Hepatocyte (in vitro differentiated cells): Measurements from ENCODE around the gene OR10H3. TPM values are rescaled to one million over a fixed set of nuclear protein-coding genes. Genes with fewer than 3 reads are reported as not detected.

ENCODE experiments used
- DNase-seq: peaks from one replicate; pipeline ENCODE4 v3.0.0-alpha.2; 2016; ENCODE audit warnings: low spot score
- H2AFZ ChIP-seq: fragments of 200-600 bp; sonication (generic); 2 replicates; pipeline ENCODE4 v1.6.0; 2016; ENCODE audit warnings: antibody characterized with exemption, mild to moderate bottlenecking
- H3K27ac ChIP-seq: fragments of 200-600 bp; sonication (generic); 2 replicates; pipeline ENCODE4 v1.5.1; 2016; ENCODE audit warnings: mild to moderate bottlenecking
- H3K27me3 ChIP-seq: fragments of 200-600 bp; sonication (generic); 2 replicates; pipeline ENCODE4 v1.6.1; 2016
- H3K36me3 ChIP-seq: fragments of 200-600 bp; sonication (generic); replicated peaks from 2 replicates; pipeline ENCODE4 v1.5.1; 2016; ENCODE audit warnings: low read depth; ENCODE audit not compliant: insufficient read depth
- H3K4me1 ChIP-seq: fragments of 200-600 bp; sonication (generic); 2 replicates; pipeline ENCODE4 v1.5.1; 2016; ENCODE audit warnings: mild to moderate bottlenecking, moderate library complexity; ENCODE audit not compliant: insufficient read depth
- H3K4me2 ChIP-seq: fragments of 200-600 bp; sonication (generic); 2 replicates; pipeline ENCODE4 v1.6.0; 2016
- H3K4me3 ChIP-seq: fragments of 200-600 bp; sonication (generic); 2 replicates; pipeline ENCODE4 v1.5.1; 2016; ENCODE audit warnings: mild to moderate bottlenecking
- H3K79me2 ChIP-seq: fragments of 200-600 bp; sonication (generic); 2 replicates; pipeline ENCODE4 v1.6.0; 2017; ENCODE audit warnings: mild to moderate bottlenecking
- H3K9me2 ChIP-seq: fragments of 200-600 bp; sonication (generic); replicated peaks from 2 replicates; pipeline ENCODE4 v1.6.0; 2017; ENCODE audit warnings: mild to moderate bottlenecking; ENCODE audit not compliant: insufficient read depth
- H3K9me3 ChIP-seq: fragments of 200-600 bp; sonication (generic); 2 replicates; pipeline ENCODE4 v1.5.1; 2016; ENCODE audit warnings: low read depth, mild to moderate bottlenecking
- H4K20me1 ChIP-seq: fragments of 200-600 bp; sonication (generic); 2 replicates; pipeline ENCODE4 v1.6.0; 2016; ENCODE audit warnings: mild to moderate bottlenecking; ENCODE audit not compliant: insufficient read depth, poor library complexity, severe bottlenecking
- EZH2 ChIP-seq: fragments of 200-600 bp; sonication (generic); IDR thresholded peaks from 2 replicates; pipeline ENCODE4 v1.6.1; 2016; ENCODE audit warnings: antibody characterized with exemption, mild to moderate bottlenecking, borderline replicate concordance
- EZH2phosphoT487 ChIP-seq: fragments of 200-600 bp; sonication (generic); IDR thresholded peaks from one replicate; pipeline ENCODE4 v1.6.1; 2018; ENCODE audit warnings: antibody characterized with exemption, mild to moderate bottlenecking, low read depth, moderate library complexity; ENCODE audit not compliant: unreplicated experiment, severe bottlenecking
- WGBS: methylation state at CpG from one replicate; pipeline ENCODE4 v1.1.6; 2016; ENCODE audit warnings: low lambda C conversion rate; ENCODE audit errors: missing lambda C conversion rate; 5-methylcytosine and 5-hydroxymethylcytosine counted together
- polyA plus RNA-seq: library from polyadenylated mRNA; unstranded; fragments of >200 nt; fragmentation: Nextera tagmentation; extraction: Ambion mirVana; gene quantifications from 2 replicates; pipeline ENCODE4 v1.2.1, GENCODE V29; 2016
- total RNA-seq: library from RNA; depleted of rRNA; stranded (reverse); fragments of >200 nt; gene quantifications from 2 replicates; pipeline ENCODE4 v1.2.3, GENCODE V29; 2014
- TF ChIP-seq, protein P1 (sequence below): fragments of 200-600 bp; sonication (generic); IDR thresholded peaks from 2 replicates; pipeline ENCODE4 v1.5.1; 2016; ENCODE audit warnings: antibody characterized with exemption, mild to moderate bottlenecking; ENCODE audit not compliant: poor library complexity

Gene OR10H3
- total and polyA plus RNA-seq, 2 experiments from 2014 or later = not detected

DNA sequence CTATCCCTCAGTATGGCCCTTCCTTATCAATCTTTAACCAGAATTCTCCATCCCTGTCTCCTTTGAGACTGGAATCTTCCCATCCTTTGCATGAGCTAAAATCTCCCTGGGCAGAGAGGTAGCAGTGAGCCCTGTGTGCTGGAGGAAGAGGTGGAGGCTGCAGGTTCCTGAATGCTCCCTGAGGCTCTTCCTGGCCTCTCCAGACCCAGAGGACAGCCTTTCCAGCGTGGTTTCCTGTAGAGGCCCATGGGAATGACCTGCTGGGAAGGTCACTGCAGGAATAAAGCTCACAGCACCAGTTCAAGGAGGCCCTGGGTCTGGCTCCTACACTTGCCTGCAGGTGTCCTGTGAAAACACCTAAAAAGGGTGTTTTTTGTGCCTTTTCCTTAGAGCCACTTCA lies 5.4 kb upstream of the OR10H3 start:
- no peak for DNase-seq
- no peaks in the 10 kb centered on the region for H3K27me3 ChIP-seq
- no peaks in the 10 kb centered on the region for H3K36me3 ChIP-seq
- no peak overlapping the region for H3K27ac ChIP-seq
- H3K4me1 ChIP-seq = no peaks in the 10 kb centered on the region
- no peaks in the 10 kb centered on the region for H3K79me2 ChIP-seq
- H3K4me3 ChIP-seq = no peak overlapping the region
- TF ChIP-seq EZH2 (no peak), EZH2phosphoT487 (no peak)
- TF ChIP-seq, protein P1, sequence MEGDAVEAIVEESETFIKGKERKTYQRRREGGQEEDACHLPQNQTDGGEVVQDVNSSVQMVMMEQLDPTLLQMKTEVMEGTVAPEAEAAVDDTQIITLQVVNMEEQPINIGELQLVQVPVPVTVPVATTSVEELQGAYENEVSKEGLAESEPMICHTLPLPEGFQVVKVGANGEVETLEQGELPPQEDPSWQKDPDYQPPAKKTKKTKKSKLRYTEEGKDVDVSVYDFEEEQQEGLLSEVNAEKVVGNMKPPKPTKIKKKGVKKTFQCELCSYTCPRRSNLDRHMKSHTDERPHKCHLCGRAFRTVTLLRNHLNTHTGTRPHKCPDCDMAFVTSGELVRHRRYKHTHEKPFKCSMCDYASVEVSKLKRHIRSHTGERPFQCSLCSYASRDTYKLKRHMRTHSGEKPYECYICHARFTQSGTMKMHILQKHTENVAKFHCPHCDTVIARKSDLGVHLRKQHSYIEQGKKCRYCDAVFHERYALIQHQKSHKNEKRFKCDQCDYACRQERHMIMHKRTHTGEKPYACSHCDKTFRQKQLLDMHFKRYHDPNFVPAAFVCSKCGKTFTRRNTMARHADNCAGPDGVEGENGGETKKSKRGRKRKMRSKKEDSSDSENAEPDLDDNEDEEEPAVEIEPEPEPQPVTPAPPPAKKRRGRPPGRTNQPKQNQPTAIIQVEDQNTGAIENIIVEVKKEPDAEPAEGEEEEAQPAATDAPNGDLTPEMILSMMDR = no peak
- no peaks in the 10 kb centered on the region for H3K9me3 ChIP-seq
- H3K9me2 ChIP-seq = no peaks in the 10 kb centered on the region
- H2AFZ ChIP-seq = no peak overlapping the region
- H3K4me2 ChIP-seq = no peak overlapping the region
- H4K20me1 ChIP-seq = no peaks in the 10 kb centered on the region
- WGBS = 0% methylated on average over 1 of the region's 1 CpG

DNA sequence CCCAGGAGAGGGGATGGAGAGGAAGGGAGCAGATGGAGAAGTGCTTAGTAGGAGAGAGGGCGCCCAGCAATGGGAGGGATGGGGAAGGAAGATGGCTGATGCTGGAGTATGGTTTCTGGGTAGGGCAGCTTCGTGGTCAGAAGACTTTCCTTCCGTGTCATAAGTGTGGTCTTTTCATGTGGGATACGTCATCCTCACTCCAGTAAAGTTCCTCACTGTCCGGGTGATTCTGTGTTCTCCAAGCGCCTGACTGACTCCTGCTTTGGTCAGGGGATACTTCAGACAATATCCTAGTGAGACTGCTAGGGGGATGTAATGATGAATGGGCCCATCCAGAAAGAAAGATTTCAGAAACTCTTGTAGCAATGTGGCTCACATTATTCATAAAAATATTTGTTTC lies 3.9 kb upstream of the OR10H3 start:
- no peaks in the 10 kb centered on the region for H3K4me1 ChIP-seq
- WGBS = 54% methylated on average over 6 of the region's 6 CpGs
- DNase-seq = no peak
- TF ChIP-seq EZH2 (no peak), EZH2phosphoT487 (no peak)
- TF ChIP-seq, protein P1 = no peak
- H3K79me2 ChIP-seq = no peaks in the 10 kb centered on the region
- H3K36me3 ChIP-seq = no peaks in the 10 kb centered on the region
- no peaks in the 10 kb centered on the region for H3K9me2 ChIP-seq
- H3K4me3 ChIP-seq = no peak overlapping the region
- H3K27me3 ChIP-seq = no peaks in the 10 kb centered on the region
- no peak overlapping the region for H2AFZ ChIP-seq
- no peaks in the 10 kb centered on the region for H3K9me3 ChIP-seq
- H3K27ac ChIP-seq = no peak overlapping the region
- H3K4me2 ChIP-seq = no peak overlapping the region
- no peaks in the 10 kb centered on the region for H4K20me1 ChIP-seq

DNA sequence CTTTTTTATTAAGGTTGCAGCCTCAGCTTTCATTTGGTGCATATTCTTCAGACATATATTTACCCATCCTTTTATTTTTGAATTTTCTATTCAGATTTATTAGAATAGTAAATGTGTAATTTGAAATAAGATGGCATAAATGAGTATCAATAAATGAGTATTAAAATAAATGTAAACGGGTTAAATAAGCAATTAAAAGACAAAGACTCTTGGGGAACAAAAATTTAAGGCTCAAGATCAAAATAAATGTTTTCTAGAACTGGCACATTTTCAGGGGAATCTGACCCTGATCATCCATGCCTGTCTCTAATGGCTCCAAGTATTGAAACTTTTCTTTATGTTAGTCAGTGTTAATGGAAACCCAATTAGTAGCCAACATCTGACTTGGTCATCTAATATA lies 3.0 kb downstream of the OR10H3 start:
- Histone ChIP-seq H3K4me2 (no peak overlapping the region), H2AFZ (no peak overlapping the region), H4K20me1 (no peaks in the 10 kb centered on the region), H3K4me3 (no peak overlapping the region), H3K4me1 (no peaks in the 10 kb centered on the region), H3K36me3 (no peaks in the 10 kb centered on the region), H3K27ac (no peak overlapping the region), H3K79me2 (no peaks in the 10 kb centered on the region), H3K9me2 (no peaks in the 10 kb centered on the region), H3K9me3 (no peaks in the 10 kb centered on the region), H3K27me3 (no peaks in the 10 kb centered on the region)
- 42% methylated on average over 1 of the region's 1 CpG for WGBS
- TF ChIP-seq, protein P1 = no peak
- no peak for TF ChIP-seq EZH2phosphoT487
- no peak for TF ChIP-seq EZH2
- DNase-seq = no peak

DNA sequence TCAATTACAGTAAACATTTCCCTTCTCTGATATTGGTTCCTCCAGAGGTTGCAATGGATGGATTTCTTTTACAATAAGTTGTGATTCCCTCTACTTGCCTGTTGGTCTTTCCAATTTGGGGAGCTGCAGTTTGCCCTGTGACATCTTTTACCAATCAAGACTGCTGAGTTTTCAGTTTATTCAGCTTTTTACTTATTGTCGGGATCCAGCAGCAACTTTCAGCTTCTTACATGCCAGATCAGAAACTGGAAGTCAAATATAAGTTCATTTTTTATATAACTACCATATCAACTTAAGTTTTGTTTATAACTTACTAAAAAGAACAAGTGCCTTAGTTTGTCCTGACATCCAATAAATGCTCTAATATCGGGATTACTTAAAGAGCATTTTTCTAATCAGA lies 10.5 kb downstream of the OR10H3 start:
- H3K4me2 ChIP-seq = no peak overlapping the region
- 74% methylated on average over 2 of the region's 2 CpGs for WGBS
- no peak overlapping the region for H3K4me3 ChIP-seq
- no peaks in the 10 kb centered on the region for H4K20me1 ChIP-seq
- DNase-seq = no peak
- TF ChIP-seq, protein P1 = no peak
- TF ChIP-seq EZH2phosphoT487 = no peak
- TF ChIP-seq EZH2 = no peak
- no peaks in the 10 kb centered on the region for H3K36me3 ChIP-seq
- H2AFZ ChIP-seq = no peak overlapping the region
- H3K9me2 ChIP-seq = no peaks in the 10 kb centered on the region
- H3K79me2 ChIP-seq = no peaks in the 10 kb centered on the region
- H3K9me3 ChIP-seq = peaks cover 3% of the 10 kb centered on the region
- H3K27me3 ChIP-seq = no peaks in the 10 kb centered on the region
- no peaks in the 10 kb centered on the region for H3K4me1 ChIP-seq
- H3K27ac ChIP-seq = no peak overlapping the region
